KBM-7 (cell line): ENCODE data around the gene KRTAP4-7.
"Not testable (repeated sequence)": the region's sequence is repeated elsewhere in the genome, so short reads cannot be mapped to it uniquely, and the experiment has no call there.

Source experiments
- DNase-seq: peaks from one replicate; pipeline ENCODE4 v3.0.0-alpha.2; 2015
- in situ Hi-C: fragments of 300-500 bp; cut with MboI; formaldehyde crosslinking; loops from 2 replicates; pipeline ENCODE4 v1.14.3; 2020; ENCODE audit warnings: low sequenced_read_pairs, low pct_unique_long_range_greater_than_20kb, mixed read lengths

KRTAP4-7 gene

DNA sequence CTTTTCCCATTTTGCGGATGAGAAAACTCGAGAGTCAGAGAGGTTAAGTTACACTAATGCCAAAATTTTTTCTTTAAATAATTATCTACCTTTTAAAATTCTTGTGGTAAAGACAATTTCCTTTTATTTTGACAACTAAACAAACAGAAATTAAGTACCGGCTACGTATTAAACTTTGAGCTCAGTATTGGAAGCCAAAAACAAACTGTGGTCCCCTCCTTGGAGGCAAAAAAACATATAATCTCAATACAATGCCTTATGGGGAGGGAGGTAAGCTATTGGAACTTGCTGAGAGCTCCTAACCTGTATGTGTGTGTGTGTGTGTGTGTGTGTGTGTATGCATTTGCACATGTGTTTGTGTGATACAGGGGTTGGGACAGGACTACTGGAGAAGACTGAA is 20.5 kb upstream of the KRTAP4-7 start:
- no peak for DNase-seq
- in situ Hi-C loops, result no loop called here

- in situ Hi-C loops, result no loop called here
- DNase-seq, result no peak
Observed at GRCh38 chr17:41064301-41064700, 19.6 kb upstream of the KRTAP4-7 start.

DNA sequence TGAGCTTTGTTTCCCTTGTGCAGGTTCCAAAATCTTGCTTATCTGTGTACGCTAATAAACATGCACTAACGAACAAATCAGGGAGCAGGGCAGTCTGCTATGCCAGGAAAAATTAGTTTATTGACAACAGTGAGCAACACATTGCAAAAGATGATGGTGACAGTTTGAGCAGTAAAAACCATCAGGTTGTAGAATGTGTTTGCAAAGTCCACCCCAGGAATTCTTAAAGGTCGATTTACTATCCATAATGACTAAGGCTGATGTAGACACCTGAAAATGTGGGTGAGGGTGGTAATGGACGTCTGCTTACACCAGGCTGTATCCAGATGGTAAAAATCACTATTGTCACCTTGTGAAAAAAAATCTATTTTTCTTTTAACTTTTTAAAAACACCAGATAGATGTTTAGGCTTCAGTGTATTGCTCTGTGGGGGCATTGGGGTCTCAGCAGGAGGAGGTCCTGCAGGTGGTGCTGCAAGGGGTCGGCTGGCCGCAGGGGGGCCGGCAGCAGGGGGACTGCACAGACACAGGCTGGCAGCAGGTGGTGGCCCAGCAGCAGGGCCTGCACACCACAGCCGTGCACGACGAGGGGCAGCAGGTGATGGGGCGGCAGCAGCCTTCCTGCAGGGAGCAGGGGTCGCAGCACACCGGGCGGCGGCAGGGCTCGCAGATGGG is 18.8 kb upstream of the KRTAP4-7 start:
- in situ Hi-C loops, DNase-seq: not testable (repeated sequence)

DNA sequence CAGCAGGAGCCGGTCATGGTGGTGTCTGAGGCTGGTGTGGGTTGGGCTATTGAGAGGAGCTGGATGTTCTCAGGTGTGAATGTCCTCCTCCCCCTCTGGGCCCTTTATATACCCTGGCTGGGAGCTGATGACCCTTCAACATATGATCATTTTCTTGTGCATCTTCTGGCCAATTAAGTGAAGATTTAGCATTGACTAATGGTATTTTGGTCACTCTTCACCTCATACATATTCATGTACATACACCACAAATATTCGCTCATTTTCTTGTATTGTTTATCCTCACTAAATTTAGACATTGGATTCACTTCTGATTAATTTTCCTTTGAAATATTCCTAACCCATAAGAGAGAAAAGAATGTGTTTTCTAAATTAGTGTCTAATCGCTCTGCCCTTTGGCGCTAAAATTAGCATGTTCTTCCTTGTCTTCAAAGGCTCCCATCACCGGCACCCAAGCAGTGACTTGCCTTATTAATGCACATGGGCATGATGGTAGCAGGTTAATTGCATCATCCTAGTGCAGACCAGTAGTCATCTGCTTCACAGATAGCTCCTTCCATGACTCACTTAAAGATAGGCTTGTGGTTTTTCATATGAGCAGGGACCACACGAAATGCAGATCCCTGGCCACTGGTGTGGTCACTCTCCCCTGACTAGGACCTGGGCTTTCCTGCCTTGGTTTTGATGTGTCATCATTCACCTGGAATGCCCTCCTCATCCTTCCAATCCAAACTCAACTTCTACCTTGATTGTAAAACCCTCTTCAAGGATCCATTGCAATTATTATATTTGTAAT is 17.9 kb upstream of the KRTAP4-7 start, which contains the start of gene KRTAP2-4:
Gene KRTAP2-4 (minus strand): TSS at position 51 of the 796 bp plus-strand sequence. CDS start 34 bp downstream, at position 17.
- no peak for DNase-seq
- in situ Hi-C loops, result no loop called here

DNA sequence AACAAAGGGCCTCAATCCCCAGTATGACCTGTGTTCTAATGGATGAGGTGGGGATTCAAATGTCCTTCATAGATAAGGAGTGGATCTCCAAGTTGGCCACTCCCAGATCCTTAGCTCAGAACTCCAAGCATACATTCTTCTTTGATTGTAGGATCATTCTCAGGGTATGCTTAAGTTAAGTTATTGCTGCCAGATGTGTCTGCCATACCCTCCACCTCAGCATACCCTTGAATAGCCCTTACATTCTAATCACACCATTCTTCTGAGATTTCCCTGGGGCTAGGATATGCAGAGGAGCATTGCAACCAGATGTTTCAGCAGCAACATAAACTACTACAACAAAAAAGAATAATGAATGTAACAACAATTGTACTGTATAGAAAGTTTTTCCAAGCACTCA is 16.7 kb upstream of the KRTAP4-7 start:
- in situ Hi-C loops, result no loop called here
- no peak for DNase-seq

GRCh38 chr17:41069031-41069430 is 14.9 kb upstream of the KRTAP4-7 start:
- in situ Hi-C loops, result no loop called here
- peak; percentile 16 for DNase-seq

DNA sequence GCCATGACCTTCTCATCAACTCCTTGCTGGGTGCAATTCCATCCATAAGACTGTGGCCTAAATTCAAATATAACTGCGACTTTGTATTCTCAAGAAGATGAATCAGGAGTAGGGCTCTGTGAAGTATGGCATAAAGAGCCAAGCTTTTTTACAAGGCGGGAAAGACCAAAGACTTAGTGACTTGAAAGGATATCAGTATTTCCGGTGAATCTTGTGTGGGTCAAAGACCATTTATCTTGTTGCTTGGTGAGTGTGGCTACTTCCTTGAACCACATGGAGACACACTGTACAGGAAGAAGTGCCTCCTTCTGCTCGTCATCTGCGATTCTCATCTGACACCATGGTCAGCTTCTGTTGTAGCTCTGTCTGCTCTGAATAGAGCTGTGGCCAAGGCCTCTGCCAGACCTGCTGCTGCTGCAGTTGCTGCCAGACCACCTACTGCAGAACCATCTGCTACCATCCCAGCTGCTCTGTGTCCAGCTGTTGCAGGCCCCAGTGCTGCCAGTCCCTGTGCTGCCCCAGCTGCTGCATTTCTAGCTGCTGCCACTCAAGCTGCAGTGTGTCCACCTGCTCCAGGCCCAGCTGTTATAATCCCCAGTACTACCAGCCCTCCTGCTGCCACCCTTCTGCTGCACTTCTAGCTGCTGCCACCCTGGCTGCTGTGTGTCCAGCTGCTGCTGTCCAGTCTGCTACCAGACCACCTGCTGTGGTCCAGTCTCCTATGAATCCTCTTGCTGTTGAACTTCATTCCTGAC is 12.2 kb upstream of the KRTAP4-7 start:
- DNase-seq, result no peak
- in situ Hi-C loops, result no loop called here

DNA sequence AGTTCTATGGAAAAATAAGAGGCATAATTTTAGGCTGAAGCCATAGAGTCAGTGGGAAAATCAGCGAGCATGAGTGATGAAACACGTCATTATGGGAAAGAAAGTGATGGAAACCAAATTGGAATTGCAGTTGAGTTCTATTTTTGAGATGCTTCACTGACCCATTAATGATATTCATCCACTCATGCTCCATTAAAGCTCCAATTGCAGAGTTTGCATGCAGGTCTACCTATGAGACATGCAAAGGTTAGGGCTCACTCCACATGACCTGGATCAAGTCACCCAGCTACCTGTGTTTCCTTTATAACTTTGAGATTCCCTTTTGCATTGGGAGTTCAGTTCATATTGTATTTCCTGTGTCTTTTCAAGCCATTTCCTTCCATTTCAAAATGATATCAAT is 10.3 kb upstream of the KRTAP4-7 start:
- DNase-seq, result no peak
- in situ Hi-C loops, result no loop called here

DNA sequence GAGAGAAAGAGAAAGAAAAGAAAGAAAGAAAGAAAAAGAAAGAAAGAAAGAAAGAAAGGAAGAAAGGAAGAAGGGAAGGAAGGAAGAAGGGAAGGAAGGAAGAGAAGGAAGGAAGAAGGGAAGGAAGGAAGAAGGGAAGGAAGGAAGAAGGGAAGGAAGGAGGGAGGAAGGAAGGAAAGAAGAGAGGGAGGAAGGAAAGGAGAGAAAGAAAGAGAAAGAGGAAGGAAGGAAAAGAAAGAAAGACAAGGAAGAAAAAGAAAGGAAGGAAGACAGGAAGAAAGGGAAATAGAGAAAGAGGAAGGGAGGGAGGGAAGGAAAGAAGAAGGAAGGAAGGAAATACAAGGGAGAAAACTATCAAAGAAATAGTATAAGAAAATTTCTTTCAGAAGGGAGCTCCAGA is 7.2 kb upstream of the KRTAP4-7 start:
- DNase-seq, result no peak
- in situ Hi-C loops, result no loop called here

DNA sequence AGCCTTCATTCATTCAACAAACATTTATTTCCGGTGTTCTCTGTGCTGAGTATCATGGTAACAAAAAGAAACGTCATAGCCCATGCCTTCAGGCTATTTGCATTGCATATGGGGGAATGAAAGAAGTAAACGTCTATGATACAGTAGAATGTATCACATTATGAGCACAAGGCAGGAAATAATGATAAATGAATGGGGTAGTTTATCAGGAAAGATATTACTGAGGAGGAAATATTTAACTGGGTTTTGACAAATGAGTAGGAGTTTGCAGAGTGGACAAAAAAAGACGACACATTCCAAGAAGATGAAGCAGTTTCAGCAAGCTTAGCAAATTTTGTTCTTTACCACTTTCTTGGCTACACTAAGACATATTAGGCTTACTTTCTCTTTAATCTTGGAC is 1.3 kb upstream of the KRTAP4-7 start:
- in situ Hi-C loops, result no loop called here
- no peak for DNase-seq

GRCh38 chr17:41083427-41083826 is 523 bp upstream of the KRTAP4-7 start:
- in situ Hi-C loops, DNase-seq: not testable (repeated sequence)

GRCh38 chr17:41088760-41089352 is 4.9 kb downstream of the KRTAP4-7 start:
- in situ Hi-C loops, result not testable (repeated sequence)
- DNase-seq, result peak; percentile 63

DNA sequence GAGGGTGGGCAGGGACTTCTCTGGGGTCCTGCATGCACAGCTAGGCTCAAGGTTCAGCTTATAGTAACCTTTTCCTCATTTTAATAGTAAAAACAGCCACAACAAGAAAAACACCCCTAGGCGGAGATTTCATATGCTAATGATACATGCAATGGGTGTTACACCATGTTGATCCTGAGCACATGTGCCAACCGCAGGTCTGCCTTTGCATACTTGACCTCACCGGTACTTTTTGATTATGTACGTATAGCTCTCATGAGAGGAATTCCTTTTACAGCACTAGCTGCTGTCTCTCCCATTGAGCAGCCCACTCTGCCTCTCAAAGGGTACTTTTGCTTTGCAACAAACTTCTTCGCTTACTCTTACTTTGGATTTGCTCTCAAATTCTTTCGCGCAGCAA is 12.1 kb downstream of the KRTAP4-7 start:
- no peak for DNase-seq
- in situ Hi-C loops, result no loop called here

DNA sequence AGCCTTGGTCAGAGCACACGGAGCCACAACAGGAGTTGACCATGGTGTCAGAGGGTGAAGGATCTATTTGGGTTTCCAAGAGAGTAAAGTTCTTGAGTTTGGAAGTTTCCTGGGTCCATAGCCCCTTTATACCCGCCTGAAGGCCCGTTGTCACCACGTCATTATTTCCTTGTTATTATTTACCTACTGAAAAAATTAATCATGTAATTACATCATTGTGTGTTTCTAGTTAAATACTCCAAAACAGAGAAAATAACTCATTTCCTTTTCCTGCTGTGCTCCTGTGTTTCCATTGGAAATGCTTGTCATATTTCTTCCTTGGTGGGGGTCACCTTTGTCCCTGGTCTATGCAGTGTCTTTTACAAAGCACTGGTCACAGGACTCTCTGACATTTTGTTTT is 14.1 kb downstream of the KRTAP4-7 start, which contains the start of gene KRTAP4-8:
Gene KRTAP4-8 (minus strand): TSS at position 101 of the 400 bp plus-strand sequence. CDS start 58 bp downstream, at position 43.
- in situ Hi-C loops, result no loop called here
- no peak for DNase-seq

- DNase-seq, result no peak
- in situ Hi-C loops, result no loop called here
Observed at GRCh38 chr17:41098481-41098880, 14.5 kb downstream of the KRTAP4-7 start.

DNA sequence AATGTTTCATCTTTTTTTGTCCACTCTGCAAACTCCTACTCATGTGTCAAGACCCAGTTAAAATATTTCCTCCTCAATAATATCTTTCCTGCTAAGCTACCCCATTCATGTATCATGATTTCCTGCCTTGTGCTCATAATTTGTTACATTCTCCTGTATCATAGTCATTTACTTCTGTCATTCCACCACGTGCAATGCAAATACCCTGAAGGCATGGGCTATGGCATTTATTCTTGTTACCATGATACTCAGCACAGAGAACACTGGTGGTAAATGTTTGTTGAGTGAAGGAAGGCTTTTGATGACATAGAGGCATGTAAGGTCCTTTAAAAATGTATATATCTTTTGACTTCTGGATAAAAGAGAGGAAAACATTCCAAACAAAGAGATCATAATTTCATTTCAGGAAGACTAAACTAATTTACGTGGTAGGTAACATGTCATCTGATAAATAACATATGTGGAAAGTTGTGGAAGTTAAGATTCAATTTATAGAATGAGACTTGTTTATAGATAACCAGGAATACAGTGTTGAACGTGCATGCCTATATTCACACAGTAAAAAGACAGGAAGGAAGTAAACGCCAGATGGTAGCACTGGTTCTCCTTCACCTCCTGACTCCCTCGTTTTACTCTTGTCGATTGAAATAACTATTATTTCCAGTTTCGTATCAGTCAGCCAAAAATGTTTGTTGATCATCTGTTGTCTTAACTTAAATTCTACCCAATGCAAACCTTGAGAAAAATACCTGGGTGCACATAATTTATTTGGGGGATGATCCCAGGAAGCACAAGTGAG is 15.9 kb downstream of the KRTAP4-7 start:
- in situ Hi-C loops, result not testable (repeated sequence)
- DNase-seq, result peak; percentile 71

GRCh38 chr17:41101586-41102259 is 17.8 kb downstream of the KRTAP4-7 start, which contains the start of gene KRTAP4-16:
TSS of gene KRTAP4-16 (minus strand) at chr17:41102209. CDS start at chr17:41102209, 0 bp downstream.
- no peak for DNase-seq
- in situ Hi-C loops, result no loop called here

GRCh38 chr17:41103896-41104295 is 19.9 kb downstream of the KRTAP4-7 start:
- in situ Hi-C loops, result no loop called here

More at GRCh38 chr17:41103896-41104295, 19.9 kb downstream of the KRTAP4-7 start:
- no peak for DNase-seq
